Stimulated activated CD4-positive, alpha-beta T cell treated with anti-CD3 and anti-CD28 coated beads, TNF-alpha, amount 100 ng/mL, for 1 hour (primary cell): ENCODE measurements around the gene CYTH1.

ENCODE experiments used
- DNase-seq, 3 donors: peaks; one replicate each; pipeline ENCODE4 v3.0.0-alpha.2; 2020; ENCODE audit warnings: low read depth in 3 of 3, low spot score in 1 of 3

The CYTH1 gene

GRCh38 chr17:78658281-78658785, 123.7 kb downstream of the CYTH1 start:
- no peak for DNase-seq

- DNase-seq, result no peak
These were observed 126.7 kb downstream of the CYTH1 start for GRCh38 chr17:78655251-78655940.

GRCh38 chr17:78654325-78654724, 127.7 kb downstream of the CYTH1 start:
- no peak for DNase-seq

- no peak for DNase-seq
These were observed 128.7 kb downstream of the CYTH1 start for GRCh38 chr17:78653382-78653781.

- no peak for DNase-seq
These were observed 129.2 kb downstream of the CYTH1 start for GRCh38 chr17:78652913-78653312.

- DNase-seq, result no peak
These were observed 130.0 kb downstream of the CYTH1 start for GRCh38 chr17:78652024-78652423.

- no peak for DNase-seq
These were observed 130.5 kb downstream of the CYTH1 start for GRCh38 chr17:78651554-78651953.

GRCh38 chr17:78650093-78650715, 131.9 kb downstream of the CYTH1 start:
- no peak for DNase-seq

GRCh38 chr17:78648293-78648692, 133.8 kb downstream of the CYTH1 start:
- no peak for DNase-seq

- no peak for DNase-seq
These were observed 135.0 kb downstream of the CYTH1 start for GRCh38 chr17:78647032-78647431.

- DNase-seq, result peak; percentile 17 to 39 (median 37)
These were observed 136.4 kb downstream of the CYTH1 start for GRCh38 chr17:78645421-78646295.

GRCh38 chr17:78644931-78645351, 137.1 kb downstream of the CYTH1 start:
- no peak for DNase-seq

GRCh38 chr17:78644224-78644623, 137.8 kb downstream of the CYTH1 start:
- no peak for DNase-seq

GRCh38 chr17:78643326-78643725, 138.7 kb downstream of the CYTH1 start:
- DNase-seq, result no peak

GRCh38 chr17:78642707-78643106, 139.4 kb downstream of the CYTH1 start:
- DNase-seq, result no peak

GRCh38 chr17:78641666-78642065, 140.4 kb downstream of the CYTH1 start:
- no peak for DNase-seq

GRCh38 chr17:78641243-78641642, 140.8 kb downstream of the CYTH1 start:
- DNase-seq, result no peak

- DNase-seq, result no peak
These were observed 141.4 kb downstream of the CYTH1 start for GRCh38 chr17:78640700-78641099.

- no peak for DNase-seq
These were observed 144.2 kb downstream of the CYTH1 start for GRCh38 chr17:78637643-78638420.

GRCh38 chr17:78637146-78637545, 144.9 kb downstream of the CYTH1 start:
- DNase-seq, result no peak

- DNase-seq, result no peak
These were observed 147.9 kb downstream of the CYTH1 start for GRCh38 chr17:78634154-78634553.
